Activated naive CD8-positive, alpha-beta T cell treated with anti-CD3 and anti-CD28 coated beads, Interleukin-2, amount 10 ng/mL, durations not matched to agents 7 days and 5 days (primary cell): ENCODE data around the gene LAMTOR5. TPM values are rescaled to one million over a fixed set of nuclear protein-coding genes. Genes with fewer than 3 reads are reported as not detected.
"Not testable (repeated sequence)": the region's sequence is repeated elsewhere in the genome, so short reads cannot be mapped to it uniquely, and the experiment has no call there.

Experiments
- ATAC-seq: fragments of 150-1000 bp; cut with Tn5 transposase; one replicate; pipeline ENCODE4 v1.10.0; 2021; ENCODE audit warnings: low read depth, moderate library complexity
- POLR2A ChIA-PET: fragments of 350-600 bp; sonication (Branson Sonifier 250); formaldehyde crosslinking; loops from one replicate; lab custom pipeline; 2021; ENCODE audit warnings: antibody characterized with exemption; lab: Charles Lee
- DNase-seq: peaks from one replicate; pipeline ENCODE4 v3.0.0; 2021
- H3K27ac Mint-ChIP-seq: one replicate; pipeline ENCODE4 v1.8.0; 2022; ENCODE audit warnings: mild to moderate bottlenecking, mixed read lengths
- H3K27me3 Mint-ChIP-seq: one replicate; pipeline ENCODE4 v1.8.0; 2022; ENCODE audit warnings: mild to moderate bottlenecking, moderate library complexity, mixed read lengths
- H3K36me3 Mint-ChIP-seq: one replicate; pipeline ENCODE4 v1.8.0; 2021; ENCODE audit warnings: mild to moderate bottlenecking, mixed read lengths
- H3K4me1 Mint-ChIP-seq: one replicate; pipeline ENCODE4 v1.8.0; 2021; ENCODE audit warnings: mixed read lengths
- H3K4me3 Mint-ChIP-seq: one replicate; pipeline ENCODE4 v1.8.0; 2022; ENCODE audit warnings: mild to moderate bottlenecking, moderate library complexity, mixed read lengths
- H3K9me3 Mint-ChIP-seq: one replicate; pipeline ENCODE4 v1.8.0; 2021; ENCODE audit warnings: mixed read lengths
- total RNA-seq, 2 experiments: library from RNA; stranded (reverse); gene quantifications; one replicate each; pipeline ENCODE4 v1.2.3, GENCODE V29; 2021

The LAMTOR5 gene
- total RNA-seq, 2 experiments from 2014 or later, result 115 TPM

- H3K4me3 Mint-ChIP-seq, result no peak overlapping the region
- no peak overlapping the region for H3K27ac Mint-ChIP-seq
- ATAC-seq, result no peak
- peaks cover 14% of the 10 kb centered on the region for H3K27me3 Mint-ChIP-seq
- H3K4me1 Mint-ChIP-seq, result no peaks in the 10 kb centered on the region
- POLR2A ChIA-PET, result no interaction called here
- no peak for DNase-seq
- no peaks in the 10 kb centered on the region for H3K9me3 Mint-ChIP-seq
- no peaks in the 10 kb centered on the region for H3K36me3 Mint-ChIP-seq
These were observed 31.4 kb upstream of the LAMTOR5 start for GRCh38 chr1:110438893-110439292.

- H3K4me3 Mint-ChIP-seq, H3K27ac Mint-ChIP-seq, ATAC-seq, DNase-seq, H3K4me1 Mint-ChIP-seq, H3K36me3 Mint-ChIP-seq, POLR2A ChIA-PET, H3K9me3 Mint-ChIP-seq: not testable (repeated sequence)
- peaks cover 18% of the 10 kb centered on the region for H3K27me3 Mint-ChIP-seq
These were observed 30.3 kb upstream of the LAMTOR5 start for GRCh38 chr1:110437645-110438299.

- DNase-seq, result no peak
- H3K9me3 Mint-ChIP-seq, result no peaks in the 10 kb centered on the region
- ATAC-seq, result no peak
- POLR2A ChIA-PET, result no interaction called here
- H3K4me1 Mint-ChIP-seq, result no peaks in the 10 kb centered on the region
- no peak overlapping the region for H3K27ac Mint-ChIP-seq
- H3K36me3 Mint-ChIP-seq, result no peaks in the 10 kb centered on the region
- no peak overlapping the region for H3K4me3 Mint-ChIP-seq
- H3K27me3 Mint-ChIP-seq, result peaks cover 19% of the 10 kb centered on the region
These were observed 29.1 kb upstream of the LAMTOR5 start for GRCh38 chr1:110436635-110437034.

- POLR2A ChIA-PET, result no interaction called here
- H3K4me1 Mint-ChIP-seq, result no peaks in the 10 kb centered on the region
- no peak for ATAC-seq
These were observed 27.5 kb upstream of the LAMTOR5 start for GRCh38 chr1:110434946-110435345.

GRCh38 chr1:110433803-110434202 lies 26.3 kb upstream of the LAMTOR5 start:
- no peak overlapping the region for H3K27ac Mint-ChIP-seq
- POLR2A ChIA-PET, result no interaction called here
- ATAC-seq (no peak), DNase-seq (no peak)
- no peaks in the 10 kb centered on the region for H3K36me3 Mint-ChIP-seq
- no peaks in the 10 kb centered on the region for H3K9me3 Mint-ChIP-seq
- no peak overlapping the region for H3K4me3 Mint-ChIP-seq
- H3K27me3 Mint-ChIP-seq, result peaks cover 25% of the 10 kb centered on the region
- H3K4me1 Mint-ChIP-seq, result no peaks in the 10 kb centered on the region

More at GRCh38 chr1:110434946-110435345, 27.5 kb upstream of the LAMTOR5 start:
- no peaks in the 10 kb centered on the region for H3K36me3 Mint-ChIP-seq
- no peak overlapping the region for H3K4me3 Mint-ChIP-seq
- no peak for DNase-seq
- no peaks in the 10 kb centered on the region for H3K9me3 Mint-ChIP-seq
- H3K27me3 Mint-ChIP-seq, result peaks cover 26% of the 10 kb centered on the region
- no peak overlapping the region for H3K27ac Mint-ChIP-seq

GRCh38 chr1:110433213-110433612 lies 25.7 kb upstream of the LAMTOR5 start:
- Mint-ChIP-seq H3K36me3 (no peaks in the 10 kb centered on the region), H3K27me3 (peaks cover 25% of the 10 kb centered on the region), H3K27ac (no peak overlapping the region), H3K4me1 (no peaks in the 10 kb centered on the region), H3K9me3 (no peaks in the 10 kb centered on the region), H3K4me3 (no peak overlapping the region)
- POLR2A ChIA-PET, result no interaction called here
- no peak for DNase-seq
- ATAC-seq, result no peak

- Mint-ChIP-seq H3K27me3 (peaks cover 19% of the 10 kb centered on the region), H3K4me1 (peaks cover 3% of the 10 kb centered on the region), H3K4me3 (no peak overlapping the region), H3K9me3 (no peaks in the 10 kb centered on the region), H3K36me3 (no peaks in the 10 kb centered on the region), H3K27ac (no peak overlapping the region)
- ATAC-seq (no peak), DNase-seq (no peak)
- POLR2A ChIA-PET, result interaction anchor here (0.6 kb wide), 1 partner anchor 335 kb away, joined by 3 read pairs; no protein-coding TSS in a partner anchor
These were observed 23.4 kb upstream of the LAMTOR5 start for GRCh38 chr1:110430901-110431300.

- peaks cover 19% of the 10 kb centered on the region for H3K27me3 Mint-ChIP-seq
- DNase-seq, result no peak
- H3K36me3 Mint-ChIP-seq, result no peaks in the 10 kb centered on the region
- H3K27ac Mint-ChIP-seq, result no peak overlapping the region
- no peak overlapping the region for H3K4me3 Mint-ChIP-seq
- POLR2A ChIA-PET, result interaction anchor here (0.6 kb wide), 1 partner anchor 335 kb away, joined by 3 read pairs; no protein-coding TSS in a partner anchor
- no peak for ATAC-seq
- peaks cover 4% of the 10 kb centered on the region for H3K4me1 Mint-ChIP-seq
- no peaks in the 10 kb centered on the region for H3K9me3 Mint-ChIP-seq
These were observed 22.9 kb upstream of the LAMTOR5 start for GRCh38 chr1:110430366-110430765.

GRCh38 chr1:110428946-110429345 lies 21.5 kb upstream of the LAMTOR5 start:
- H3K4me1 Mint-ChIP-seq, result peaks cover 5% of the 10 kb centered on the region
- POLR2A ChIA-PET, result interaction anchor here (0.7 kb wide), 1 partner anchor 9 kb away, joined by 4 read pairs; no protein-coding TSS in a partner anchor
- no peak overlapping the region for H3K4me3 Mint-ChIP-seq
- DNase-seq (no peak), ATAC-seq (no peak)
- no peaks in the 10 kb centered on the region for H3K36me3 Mint-ChIP-seq
- H3K27ac Mint-ChIP-seq, result no peak overlapping the region
- peaks cover 16% of the 10 kb centered on the region for H3K27me3 Mint-ChIP-seq
- no peaks in the 10 kb centered on the region for H3K9me3 Mint-ChIP-seq

- POLR2A ChIA-PET, result no interaction called here
- no peak overlapping the region for H3K27ac Mint-ChIP-seq
- ATAC-seq (no peak), DNase-seq (no peak)
- H3K9me3 Mint-ChIP-seq, result no peaks in the 10 kb centered on the region
- H3K27me3 Mint-ChIP-seq, result peaks cover 16% of the 10 kb centered on the region
- no peak overlapping the region for H3K4me3 Mint-ChIP-seq
- H3K4me1 Mint-ChIP-seq, result peaks cover 9% of the 10 kb centered on the region
- no peaks in the 10 kb centered on the region for H3K36me3 Mint-ChIP-seq
These were observed 19.4 kb upstream of the LAMTOR5 start for GRCh38 chr1:110426854-110427253.

- Mint-ChIP-seq H3K4me1 (peaks cover 13% of the 10 kb centered on the region), H3K9me3 (no peaks in the 10 kb centered on the region), H3K4me3 (no peak overlapping the region), H3K36me3 (no peaks in the 10 kb centered on the region), H3K27ac (no peak overlapping the region), H3K27me3 (peaks cover 7% of the 10 kb centered on the region)
- ATAC-seq (no peak), DNase-seq (no peak)
- POLR2A ChIA-PET, result no interaction called here
These were observed 18.2 kb upstream of the LAMTOR5 start for GRCh38 chr1:110425612-110426152.

GRCh38 chr1:110424699-110425611 lies 17.5 kb upstream of the LAMTOR5 start:
- Mint-ChIP-seq H3K27me3 (peaks cover 6% of the 10 kb centered on the region), H3K4me1 (peaks cover 13% of the 10 kb centered on the region), H3K4me3 (no peak overlapping the region), H3K9me3 (no peaks in the 10 kb centered on the region), H3K27ac (no peak overlapping the region), H3K36me3 (no peaks in the 10 kb centered on the region)
- no peak for ATAC-seq
- POLR2A ChIA-PET, result no interaction called here
- DNase-seq, result no peak

- Mint-ChIP-seq H3K4me3 (no peak overlapping the region), H3K27me3 (peaks cover 6% of the 10 kb centered on the region), H3K4me1 (peaks cover 11% of the 10 kb centered on the region), H3K9me3 (no peaks in the 10 kb centered on the region), H3K27ac (no peak overlapping the region), H3K36me3 (no peaks in the 10 kb centered on the region)
- ATAC-seq (no peak), DNase-seq (no peak)
- POLR2A ChIA-PET, result no interaction called here
These were observed 13.6 kb upstream of the LAMTOR5 start for GRCh38 chr1:110420874-110421793.
